Activated T-cell treated with anti-CD3 and anti-CD28 coated beads, Interleukin-2, amount 50 U/mL, for 1 hour (primary cell): ENCODE results near the gene SNRNP200.
"Not testable (repeated sequence)": the region's sequence is repeated elsewhere in the genome, so short reads cannot be mapped to it uniquely, and the experiment has no call there.

ENCODE experiments used
- DNase-seq: peaks from one replicate; pipeline ENCODE4 v3.0.0-alpha.2; 2020

The SNRNP200 gene

GRCh38 chr2:96325041-96325883, 19.9 kb upstream of the SNRNP200 start, which contains the start of gene ITPRIPL1:
TSS of gene ITPRIPL1 (plus strand) at chr2:96325317. CDS start at chr2:96325840, 523 bp downstream.
- peak; percentile 48 for DNase-seq

GRCh38 chr2:96324721-96325040, 19.3 kb upstream of the SNRNP200 start:
- DNase-seq, result no peak

- no peak for DNase-seq
These were observed 18.5 kb upstream of the SNRNP200 start for GRCh38 chr2:96323849-96324248.

GRCh38 chr2:96320728-96321622, 15.6 kb upstream of the SNRNP200 start:
- peak; percentile 32 for DNase-seq

- no peak for DNase-seq
These were observed 15.0 kb upstream of the SNRNP200 start for GRCh38 chr2:96320326-96320725.

GRCh38 chr2:96319396-96319795, 14.1 kb upstream of the SNRNP200 start:
- no peak for DNase-seq

- no peak for DNase-seq
These were observed 13.4 kb upstream of the SNRNP200 start for GRCh38 chr2:96318723-96319122.

- DNase-seq, result no peak
These were observed 12.2 kb upstream of the SNRNP200 start for GRCh38 chr2:96317584-96317997.

GRCh38 chr2:96316999-96317398, 11.7 kb upstream of the SNRNP200 start:
- no peak for DNase-seq

- DNase-seq, result peak; percentile 30
These were observed 10.2 kb upstream of the SNRNP200 start for GRCh38 chr2:96315400-96316071.

GRCh38 chr2:96315005-96315399, 9.7 kb upstream of the SNRNP200 start:
- DNase-seq, result no peak

- DNase-seq, result no peak
These were observed 2.9 kb upstream of the SNRNP200 start for GRCh38 chr2:96308248-96308647.

- DNase-seq, result peak; percentile 15
These were observed 1.0 kb upstream of the SNRNP200 start for GRCh38 chr2:96306370-96306769.

- DNase-seq, result no peak
These were observed 598 bp upstream of the SNRNP200 start for GRCh38 chr2:96305979-96306308.

GRCh38 chr2:96304606-96305005, 740 bp downstream of the SNRNP200 start:
- no peak for DNase-seq

- DNase-seq, result no peak
These were observed 3.5 kb downstream of the SNRNP200 start for GRCh38 chr2:96301865-96302264.

GRCh38 chr2:96296925-96297324, 8.4 kb downstream of the SNRNP200 start:
- no peak for DNase-seq

- DNase-seq, result not testable (repeated sequence)
These were observed 11.1 kb downstream of the SNRNP200 start for GRCh38 chr2:96294271-96294670.

- no peak for DNase-seq
These were observed 13.6 kb downstream of the SNRNP200 start for GRCh38 chr2:96291751-96292150.

GRCh38 chr2:96287273-96287856, 18.0 kb downstream of the SNRNP200 start:
- no peak for DNase-seq

GRCh38 chr2:96276787-96277499, 28.4 kb downstream of the SNRNP200 start:
- DNase-seq, result no peak

- DNase-seq, result no peak
These were observed 30.8 kb downstream of the SNRNP200 start for GRCh38 chr2:96274355-96275056.
